SJSA1 (cell line): ENCODE data around the gene LCN9. TPM values are rescaled to one million over a fixed set of nuclear protein-coding genes. Genes with fewer than 3 reads are reported as not detected.
"Not testable (repeated sequence)": the region's sequence is repeated elsewhere in the genome, so short reads cannot be mapped to it uniquely, and the experiment has no call there.

Source experiments
- DNase-seq, 2 experiments: peaks; one replicate each; pipeline ENCODE4 v3.0.0-alpha.2; 2015 to 2020; ENCODE audit warnings: low spot score in 2 of 2, low read depth in 1 of 2
- H3K27ac ChIP-seq: fragments of 250-450 bp; sonication (Bioruptor Pico); 2 replicates; pipeline ENCODE4 v1.5.1; 2020; ENCODE audit warnings: mild to moderate bottlenecking, moderate library complexity
- H3K27me3 ChIP-seq: fragments of 250-450 bp; sonication (Bioruptor Pico); replicated peaks from 2 replicates; pipeline ENCODE4 v1.5.1; 2020; ENCODE audit warnings: mild to moderate bottlenecking, moderate library complexity
- H3K36me3 ChIP-seq: fragments of 250-450 bp; sonication (Bioruptor Pico); 2 replicates; pipeline ENCODE4 v1.5.1; 2020; ENCODE audit warnings: mild to moderate bottlenecking
- H3K4me1 ChIP-seq: fragments of 250-450 bp; sonication (Bioruptor Pico); replicated peaks from 2 replicates; pipeline ENCODE4 v1.6.1; 2021; ENCODE audit warnings: mild to moderate bottlenecking
- H3K4me3 ChIP-seq: fragments of 250-450 bp; sonication (Bioruptor Pico); 2 replicates; pipeline ENCODE4 v1.5.1; 2020; ENCODE audit warnings: mild to moderate bottlenecking
- H3K9me3 ChIP-seq: fragments of 250-450 bp; sonication (Bioruptor Pico); replicated peaks from 2 replicates; pipeline ENCODE4 v1.5.1; 2020; ENCODE audit warnings: mild to moderate bottlenecking
- total RNA-seq: library from RNA; depleted of rRNA; stranded (reverse); fragments of >200 nt; shearing (Covaris generic); gene quantifications from 2 replicates; pipeline ENCODE4 v1.2.3, GENCODE V29; 2014

LCN9 gene
- total RNA-seq, 1 experiment from 2014 or later, result not detected

DNA sequence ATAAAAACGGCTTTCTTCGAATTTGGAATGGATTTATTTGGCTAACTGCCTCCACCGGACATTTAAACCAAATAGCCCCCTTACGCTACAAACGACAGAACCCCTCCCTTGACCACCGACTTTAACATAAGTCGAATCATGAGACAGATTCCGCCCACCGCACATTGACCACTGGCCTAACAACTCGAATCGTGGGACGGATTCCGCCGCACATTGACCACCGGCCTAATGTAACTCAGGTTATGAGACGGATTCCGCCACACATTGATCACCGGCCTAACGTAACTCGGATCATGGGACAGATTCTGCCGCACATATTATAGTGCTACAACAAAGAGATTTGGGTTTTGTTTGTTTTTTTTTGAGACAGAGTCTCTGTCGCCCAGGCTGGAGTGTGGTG is 2.7 kb upstream of the LCN9 start:
- Histone ChIP-seq H3K4me3 (no peak overlapping the region), H3K36me3 (no peaks in the 10 kb centered on the region), H3K27ac (no peak overlapping the region), H3K4me1 (no peaks in the 10 kb centered on the region), H3K27me3 (0 out of 2 replicates have a peak, but pooled peaks cover 3% of the 10 kb centered on the region), H3K9me3 (no peaks in the 10 kb centered on the region)
- DNase-seq, result no peak

DNA sequence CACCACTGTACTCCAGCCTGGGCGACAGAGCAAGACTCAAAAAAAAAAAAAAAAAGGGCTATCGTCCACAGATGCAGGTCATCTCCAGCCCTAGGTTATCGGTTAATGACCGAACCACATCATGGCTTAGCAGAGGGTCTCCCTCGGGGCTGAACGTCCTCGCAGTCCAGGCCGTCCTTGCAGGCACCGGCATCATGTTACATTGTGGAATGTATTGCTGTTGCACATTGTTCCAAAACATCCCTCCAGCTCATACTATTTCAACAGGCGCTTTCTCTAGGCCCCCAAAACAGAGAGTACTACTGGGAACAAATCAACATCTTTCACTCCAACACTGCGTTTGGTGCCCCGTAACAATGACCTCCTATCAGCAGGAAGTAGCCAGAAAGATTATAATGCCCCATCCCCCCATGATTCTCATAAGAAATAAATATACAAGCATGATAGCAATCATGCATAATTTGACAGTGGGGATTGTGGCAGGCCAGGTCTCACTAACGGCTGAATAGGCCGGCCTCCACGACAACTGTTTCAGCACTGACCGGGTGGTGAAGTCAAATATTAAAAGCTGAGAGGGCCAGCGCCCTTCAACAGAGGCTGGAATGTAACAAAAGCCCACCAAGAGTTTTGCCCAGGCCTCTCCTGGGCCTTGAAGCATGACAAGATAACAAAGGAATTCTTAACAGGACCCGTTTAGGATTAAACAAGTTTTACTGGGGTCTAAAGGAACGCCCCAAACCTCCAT is 1.1 kb upstream of the LCN9 start:
- H3K27ac ChIP-seq, result no peak overlapping the region
- H3K27me3 ChIP-seq, result peaks cover 8% of the 10 kb centered on the region; the same call in 1 of the 2 replicates
- H3K4me3 ChIP-seq, result no peak overlapping the region
- no peaks in the 10 kb centered on the region for H3K4me1 ChIP-seq
- no peaks in the 10 kb centered on the region for H3K36me3 ChIP-seq
- no peak for DNase-seq
- no peaks in the 10 kb centered on the region for H3K9me3 ChIP-seq

DNA sequence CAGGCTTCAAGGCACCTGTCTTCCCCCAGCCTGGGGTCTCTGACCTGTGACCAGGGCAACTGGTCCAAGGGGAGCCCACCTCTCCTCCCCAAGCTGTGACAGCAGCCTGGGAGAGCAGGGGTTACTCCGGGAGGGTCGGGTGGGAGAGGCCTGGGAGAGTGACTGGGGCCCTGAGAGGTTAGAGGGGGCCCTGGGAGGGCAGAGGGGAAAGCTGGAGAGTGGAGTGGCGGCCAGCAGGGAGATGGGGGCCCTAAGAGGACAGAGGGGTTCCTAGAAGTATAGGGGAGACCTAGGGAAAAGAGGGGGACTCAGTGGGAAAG is 302 bp downstream of the LCN9 start:
- no peak for DNase-seq
- Histone ChIP-seq H3K4me1 (no peaks in the 10 kb centered on the region), H3K27me3 (peaks cover 8% of the 10 kb centered on the region), H3K4me3 (no peak overlapping the region), H3K27ac (no peak overlapping the region), H3K36me3 (no peaks in the 10 kb centered on the region), H3K9me3 (no peaks in the 10 kb centered on the region)

- H3K27ac ChIP-seq, result no peak overlapping the region
- peaks cover 8% of the 10 kb centered on the region for H3K27me3 ChIP-seq
- no peak for DNase-seq
- no peak overlapping the region for H3K4me3 ChIP-seq
- no peaks in the 10 kb centered on the region for H3K36me3 ChIP-seq
- no peaks in the 10 kb centered on the region for H3K4me1 ChIP-seq
- no peaks in the 10 kb centered on the region for H3K9me3 ChIP-seq
Observed at GRCh38 chr9:135663857-135664256, 748 bp downstream of the LCN9 start.

GRCh38 chr9:135664266-135664665 is 1.2 kb downstream of the LCN9 start:
- no peaks in the 10 kb centered on the region for H3K36me3 ChIP-seq
- H3K9me3 ChIP-seq, result no peaks in the 10 kb centered on the region
- H3K27me3 ChIP-seq, result peaks cover 8% of the 10 kb centered on the region
- H3K4me1 ChIP-seq, result no peaks in the 10 kb centered on the region
- no peak for DNase-seq
- no peak overlapping the region for H3K27ac ChIP-seq
- H3K4me3 ChIP-seq, result no peak overlapping the region

DNA sequence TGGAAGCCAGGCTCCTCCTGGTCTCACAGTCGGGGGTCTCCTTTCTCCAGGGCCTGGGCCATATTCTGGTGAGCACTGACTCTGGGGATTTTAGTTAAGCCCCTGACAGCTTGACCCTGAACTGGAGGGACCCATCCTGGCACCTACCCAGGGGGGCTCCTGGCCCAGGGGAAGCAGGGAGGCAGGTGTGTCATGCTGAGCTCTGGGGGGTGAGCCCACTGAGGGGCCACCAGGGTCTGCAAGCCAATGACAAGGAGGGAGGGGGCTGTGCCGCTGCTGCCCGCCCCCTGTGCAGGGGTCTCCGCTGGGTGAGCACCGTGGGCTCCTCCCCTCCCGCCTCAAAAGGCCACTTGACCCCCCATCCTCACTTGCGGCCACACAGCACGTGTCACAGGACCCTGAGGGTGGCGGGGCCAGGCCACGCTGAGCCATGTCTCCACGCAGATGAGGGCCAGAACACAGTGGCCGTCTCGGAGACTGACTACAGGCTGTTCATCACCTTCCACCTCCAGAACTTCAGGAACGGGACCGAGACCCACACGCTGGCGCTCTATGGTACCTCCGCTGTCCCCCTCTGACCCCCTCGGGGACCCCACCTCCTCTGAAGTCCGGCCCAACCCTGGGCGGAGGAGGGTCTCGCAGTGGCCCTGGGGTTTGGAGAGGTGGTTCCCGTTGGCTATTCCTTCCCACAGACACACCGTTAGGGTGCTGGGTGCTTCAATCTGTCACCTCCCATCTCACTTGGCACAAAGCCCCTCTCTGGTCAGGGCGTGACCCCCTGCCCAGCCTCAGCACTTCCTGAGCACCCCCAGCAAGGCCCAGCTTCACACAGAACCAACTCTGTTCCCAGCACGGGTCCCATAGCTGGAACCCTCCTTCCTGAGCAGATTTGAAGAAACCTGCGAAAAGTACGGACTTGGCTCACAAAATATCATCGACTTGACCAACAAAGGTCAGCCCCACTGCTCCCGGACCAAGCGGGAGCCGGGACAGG is 2.0 kb downstream of the LCN9 start:
- H3K4me3 ChIP-seq, result no peak overlapping the region
- H3K9me3 ChIP-seq, result no peaks in the 10 kb centered on the region
- no peaks in the 10 kb centered on the region for H3K4me1 ChIP-seq
- no peaks in the 10 kb centered on the region for H3K36me3 ChIP-seq
- H3K27me3 ChIP-seq, result peaks cover 8% of the 10 kb centered on the region
- H3K27ac ChIP-seq, result no peak overlapping the region
- DNase-seq, result no peak

- no peak for DNase-seq
- Histone ChIP-seq H3K27me3 (peaks cover 8% of the 10 kb centered on the region), H3K36me3 (no peaks in the 10 kb centered on the region), H3K27ac (no peak overlapping the region), H3K9me3 (no peaks in the 10 kb centered on the region), H3K4me3 (no peak overlapping the region), H3K4me1 (no peaks in the 10 kb centered on the region)
Observed at GRCh38 chr9:135665795-135666189, 2.7 kb downstream of the LCN9 start.

GRCh38 chr9:135666534-135667462 is 3.7 kb downstream of the LCN9 start:
- Histone ChIP-seq H3K4me3 (no peak overlapping the region), H3K27me3 (peaks cover 8% of the 10 kb centered on the region), H3K4me1 (no peaks in the 10 kb centered on the region), H3K36me3 (no peaks in the 10 kb centered on the region), H3K9me3 (no peaks in the 10 kb centered on the region), H3K27ac (no peak overlapping the region)
- no peak for DNase-seq

DNA sequence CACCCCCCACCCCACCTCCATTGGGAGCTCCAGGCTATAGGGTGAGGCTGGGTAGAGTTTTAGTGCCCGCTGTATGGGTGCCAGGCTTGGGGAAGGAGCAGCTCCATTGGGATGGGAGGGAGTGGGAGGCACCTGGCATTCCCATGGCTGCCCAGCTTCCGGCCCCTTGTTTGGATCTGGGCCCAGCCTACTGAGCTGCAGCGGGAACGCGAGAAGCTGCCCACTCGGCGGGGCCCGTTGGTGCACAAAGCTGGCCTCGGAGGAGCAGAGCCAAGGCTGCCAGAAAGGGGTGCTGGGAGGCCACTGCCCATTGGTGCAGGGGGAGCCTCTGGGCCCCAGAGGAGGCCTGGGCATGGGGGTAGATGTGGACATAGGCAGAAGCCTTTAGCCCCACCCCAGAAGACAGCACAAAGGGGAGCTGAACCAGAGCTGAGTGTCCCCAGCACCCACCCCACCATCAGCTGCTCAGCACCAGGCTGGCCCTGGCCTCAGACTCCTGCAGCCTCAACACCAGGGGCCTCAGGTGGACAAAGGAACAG is 4.4 kb downstream of the LCN9 start:
- no peak for DNase-seq
- H3K36me3 ChIP-seq, result no peaks in the 10 kb centered on the region
- H3K27ac ChIP-seq, result no peak overlapping the region
- peaks cover 8% of the 10 kb centered on the region for H3K27me3 ChIP-seq
- H3K4me1 ChIP-seq, result no peaks in the 10 kb centered on the region
- no peaks in the 10 kb centered on the region for H3K9me3 ChIP-seq
- H3K4me3 ChIP-seq, result no peak overlapping the region

- H3K4me3 ChIP-seq, DNase-seq, H3K4me1 ChIP-seq, H3K9me3 ChIP-seq, H3K27ac ChIP-seq, H3K36me3 ChIP-seq: not testable (repeated sequence)
- peaks cover 12% of the 10 kb centered on the region for H3K27me3 ChIP-seq
Observed at GRCh38 chr9:135669018-135669417, 5.9 kb downstream of the LCN9 start.

DNA sequence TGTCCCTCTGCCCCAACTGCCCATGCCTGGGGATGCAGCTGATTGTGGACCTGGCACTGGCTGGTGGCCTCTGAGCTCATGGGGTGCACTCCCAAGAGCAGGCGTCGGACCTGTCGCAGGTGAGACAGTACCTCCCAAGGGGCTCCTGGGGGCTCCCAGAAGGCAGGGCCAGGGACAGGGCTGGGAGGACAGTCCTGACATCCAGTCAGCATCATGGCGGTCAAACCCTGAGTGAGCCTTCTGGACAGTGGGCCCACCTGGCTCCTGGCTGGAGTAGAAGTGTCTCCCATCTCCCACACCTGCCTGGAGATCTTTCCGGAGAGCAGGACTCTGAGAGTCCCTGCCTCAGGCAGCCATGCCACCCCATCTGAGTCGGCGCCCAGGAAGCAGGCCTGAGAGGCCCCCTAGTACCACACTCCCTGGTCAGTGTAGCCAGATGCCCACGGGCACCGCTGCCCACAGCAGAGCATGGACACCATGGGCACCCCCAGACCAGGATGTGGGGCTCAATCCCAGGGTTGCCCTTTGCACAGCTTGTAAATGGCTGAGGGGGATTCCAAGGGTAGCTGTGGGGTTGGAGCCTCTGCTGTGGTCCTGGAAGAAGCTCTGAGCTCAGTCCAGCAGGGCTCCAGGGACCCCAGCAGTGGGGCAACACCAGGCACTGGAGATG is 6.6 kb downstream of the LCN9 start:
- Histone ChIP-seq H3K27ac (no peak overlapping the region), H3K4me1 (no peaks in the 10 kb centered on the region), H3K4me3 (no peak overlapping the region), H3K36me3 (no peaks in the 10 kb centered on the region), H3K9me3 (no peaks in the 10 kb centered on the region), H3K27me3 (peaks cover 12% of the 10 kb centered on the region)
- no peak for DNase-seq

DNA sequence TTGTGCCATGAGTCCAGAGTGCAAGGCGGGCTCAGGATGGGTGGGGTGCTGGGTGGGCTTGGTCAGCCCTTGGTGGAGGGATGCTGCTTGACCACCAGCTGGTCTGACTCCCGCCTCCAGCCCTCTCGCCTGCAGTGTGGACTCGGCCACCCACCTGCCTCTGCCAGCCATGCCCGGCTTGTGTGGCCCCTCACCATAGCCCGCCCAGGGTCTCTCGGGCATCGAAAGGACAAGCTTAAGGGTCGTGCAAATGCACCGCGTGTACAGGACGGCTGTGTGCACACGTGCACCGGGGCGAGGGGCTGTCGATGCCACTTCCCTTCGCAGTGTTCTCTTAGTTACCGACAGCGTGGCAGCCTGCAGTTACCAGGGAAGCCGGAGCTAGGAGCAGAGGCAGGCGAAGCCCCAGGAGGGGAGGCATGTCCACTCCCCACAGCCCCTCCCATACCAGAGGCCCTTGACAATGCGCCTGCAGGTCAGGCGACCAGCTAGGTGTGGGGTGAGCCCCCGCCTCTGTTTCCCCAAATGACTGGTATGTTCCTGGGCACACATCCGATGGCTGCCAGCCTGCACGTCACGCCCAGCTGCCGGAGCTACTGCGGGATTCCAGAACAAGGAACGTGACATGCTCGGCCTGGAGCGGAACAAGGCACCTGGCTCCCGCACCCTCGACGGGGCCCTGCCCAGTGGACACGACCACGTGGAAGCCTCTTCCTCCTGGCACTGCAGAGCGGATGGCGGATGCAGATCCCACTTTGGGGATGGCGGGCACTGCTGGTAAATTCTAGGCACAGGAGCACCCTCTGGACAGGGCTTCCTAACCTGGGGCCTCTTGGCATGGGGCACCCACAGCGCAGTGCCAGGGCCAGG is 7.8 kb downstream of the LCN9 start:
- Histone ChIP-seq H3K9me3 (no peaks in the 10 kb centered on the region), H3K27ac (no peak overlapping the region), H3K4me3 (no peak overlapping the region), H3K27me3 (peaks cover 4% of the 10 kb centered on the region; the same call in 1 of the 2 replicates), H3K4me1 (no peaks in the 10 kb centered on the region), H3K36me3 (no peaks in the 10 kb centered on the region)
- DNase-seq, result no peak
